Measurements from ENCODE around the gene SOCS1. TPM values are rescaled to one million over a fixed set of nuclear protein-coding genes. Genes with fewer than 3 reads are reported as not detected.

Gene SOCS1
- polyA plus RNA-seq (2013, experiment 1 of 2), result 62.9 TPM
- polyA plus RNA-seq (2013, experiment 2 of 2), result 59.7 TPM

- no peak within 1 kb of the TSS for H2BK120ac ChIP-seq (ENCODE audit: low read depth, low read length)
- H3K4me1 ChIP-seq (ENCODE audit: control insufficient read depth, low read depth, low read length), result peaks cover 3% of the 10 kb centered on the region
- no peaks in the 10 kb centered on the region for H3K27me3 ChIP-seq (ENCODE audit: insufficient read depth, low read length, poor library complexity)
- H3K36me3 ChIP-seq (ENCODE audit: control insufficient read depth, insufficient read depth, low read length), result peaks cover 9% of the 10 kb centered on the region
- peak within 1 kb of the TSS; percentile 70 for H2BK5ac ChIP-seq (ENCODE audit: low read length)
- peak within 1 kb of the TSS; percentile 95 for H3K23ac ChIP-seq (ENCODE audit: low read length)
- peak within 1 kb of the TSS; percentile 91 for H3K27ac ChIP-seq (ENCODE audit: low read depth, low read length)
- H3K79me1 ChIP-seq (ENCODE audit: low read length), result peaks cover 12% of the 10 kb centered on the region
- peak within 1 kb of the TSS; percentile 93 for H3K56ac ChIP-seq (ENCODE audit: low read length)
- peak within 1 kb of the TSS; percentile 73 for H3K4me2 ChIP-seq (ENCODE audit: low read length)
- peak; percentile 93 for DNase-seq
- no peak within 1 kb of the TSS for H2AK5ac ChIP-seq (ENCODE audit: low read length)
- no peak within 1 kb of the TSS for H4K5ac ChIP-seq (ENCODE audit: low read length)
- H3K18ac ChIP-seq (ENCODE audit: low read length), result peak within 1 kb of the TSS; percentile 94
- no peak within 1 kb of the TSS for H2BK15ac ChIP-seq (replicated peaks; ENCODE audit: low read depth)
- peaks cover 26% of the 10 kb centered on the region for H3K79me2 ChIP-seq (ENCODE audit: control insufficient read depth, insufficient read depth, low read length)
- no CpG with 5 or more reads among the region's 100 CpGs for WGBS (ENCODE audit: extremely low coverage, insufficient coverage, low lambda C conversion rate)
- peak within 1 kb of the TSS; percentile 83 for H3K9ac ChIP-seq (ENCODE audit: low read length)
- H4K8ac ChIP-seq (ENCODE audit: low read depth, low read length), result peak within 1 kb of the TSS; percentile 30
- H3K4me3 ChIP-seq (ENCODE audit: low read length), result peak within 1 kb of the TSS; percentile 80
- H3K4ac ChIP-seq (ENCODE audit: low read depth, low read length), result peak within 1 kb of the TSS; percentile 76
Observed at GRCh38 chr16:11255737-11256660, at the start of gene SOCS1. Gene SOCS1, minus strand, starts transcription at chr16:11256204. Its CDS starts 726 bp downstream, at chr16:11255478.

GRCh38 chr16:11303405-11304138 lies 47.6 kb upstream of the SOCS1 start:
- Histone ChIP-seq H3K79me2 (ENCODE audit: control insufficient read depth, insufficient read depth, low read length) (no peaks in the 10 kb centered on the region), H3K27ac (ENCODE audit: low read depth, low read length) (no peak overlapping the region), H3K18ac (ENCODE audit: low read length) (no peak overlapping the region), H3K27me3 (ENCODE audit: insufficient read depth, low read length, poor library complexity) (no peaks in the 10 kb centered on the region), H3K79me1 (ENCODE audit: low read length) (no peaks in the 10 kb centered on the region), H2BK15ac (replicated peaks; ENCODE audit: low read depth) (no peak overlapping the region), H3K4me1 (ENCODE audit: control insufficient read depth, low read depth, low read length) (no peaks in the 10 kb centered on the region), H3K9ac (ENCODE audit: low read length) (no peak overlapping the region), H3K4me2 (ENCODE audit: low read length) (no peak overlapping the region), H3K4ac (ENCODE audit: low read depth, low read length) (no peak overlapping the region), H2BK5ac (ENCODE audit: low read length) (no peak overlapping the region), H3K56ac (ENCODE audit: low read length) (peak overlapping the region; percentile 20), H3K23ac (ENCODE audit: low read length) (no peak overlapping the region), H3K4me3 (ENCODE audit: low read length) (no peak overlapping the region), H4K8ac (ENCODE audit: low read depth, low read length) (no peak overlapping the region), H2AK5ac (ENCODE audit: low read length) (no peak overlapping the region), H4K5ac (ENCODE audit: low read length) (no peak overlapping the region), H3K36me3 (ENCODE audit: control insufficient read depth, insufficient read depth, low read length) (no peaks in the 10 kb centered on the region), H2BK120ac (ENCODE audit: low read depth, low read length) (no peak overlapping the region)
- no CpG with 5 or more reads among the region's 18 CpGs for WGBS (ENCODE audit: extremely low coverage, insufficient coverage, low lambda C conversion rate)
- DNase-seq, result no peak

GRCh38 chr16:11302977-11303376 lies 47.0 kb upstream of the SOCS1 start:
- Histone ChIP-seq H3K79me1 (ENCODE audit: low read length) (no peaks in the 10 kb centered on the region), H4K8ac (ENCODE audit: low read depth, low read length) (no peak overlapping the region), H3K18ac (ENCODE audit: low read length) (no peak overlapping the region), H3K27me3 (ENCODE audit: insufficient read depth, low read length, poor library complexity) (no peaks in the 10 kb centered on the region), H3K4me1 (ENCODE audit: control insufficient read depth, low read depth, low read length) (no peaks in the 10 kb centered on the region), H3K4me2 (ENCODE audit: low read length) (no peak overlapping the region), H2AK5ac (ENCODE audit: low read length) (no peak overlapping the region), H3K79me2 (ENCODE audit: control insufficient read depth, insufficient read depth, low read length) (no peaks in the 10 kb centered on the region), H2BK15ac (replicated peaks; ENCODE audit: low read depth) (no peak overlapping the region), H3K23ac (ENCODE audit: low read length) (no peak overlapping the region), H3K36me3 (ENCODE audit: control insufficient read depth, insufficient read depth, low read length) (no peaks in the 10 kb centered on the region), H3K27ac (ENCODE audit: low read depth, low read length) (no peak overlapping the region), H3K9ac (ENCODE audit: low read length) (no peak overlapping the region), H2BK5ac (ENCODE audit: low read length) (no peak overlapping the region), H2BK120ac (ENCODE audit: low read depth, low read length) (no peak overlapping the region), H3K4ac (ENCODE audit: low read depth, low read length) (no peak overlapping the region), H4K5ac (ENCODE audit: low read length) (no peak overlapping the region), H3K56ac (ENCODE audit: low read length) (no peak overlapping the region), H3K4me3 (ENCODE audit: low read length) (no peak overlapping the region)
- DNase-seq, result no peak
- WGBS (ENCODE audit: extremely low coverage, insufficient coverage, low lambda C conversion rate), result no CpG with 5 or more reads among the region's 4 CpGs

GRCh38 chr16:11301645-11302501 lies 45.9 kb upstream of the SOCS1 start:
- H2AK5ac ChIP-seq (ENCODE audit: low read length), result peak overlapping the region; percentile 67
- H3K4ac ChIP-seq (ENCODE audit: low read depth, low read length), result no peak overlapping the region
- H3K4me1 ChIP-seq (ENCODE audit: control insufficient read depth, low read depth, low read length), result peaks cover 6% of the 10 kb centered on the region
- H3K79me2 ChIP-seq (ENCODE audit: control insufficient read depth, insufficient read depth, low read length), result no peaks in the 10 kb centered on the region
- H3K27me3 ChIP-seq (ENCODE audit: insufficient read depth, low read length, poor library complexity), result no peaks in the 10 kb centered on the region
- H2BK5ac ChIP-seq (ENCODE audit: low read length), result no peak overlapping the region
- no peak overlapping the region for H3K4me2 ChIP-seq (ENCODE audit: low read length)
- H2BK15ac ChIP-seq (replicated peaks; ENCODE audit: low read depth), result no peak overlapping the region
- no peak overlapping the region for H3K23ac ChIP-seq (ENCODE audit: low read length)
- no peak overlapping the region for H3K18ac ChIP-seq (ENCODE audit: low read length)
- H3K56ac ChIP-seq (ENCODE audit: low read length), result no peak overlapping the region
- H3K9ac ChIP-seq (ENCODE audit: low read length), result no peak overlapping the region
- no peak overlapping the region for H3K4me3 ChIP-seq (ENCODE audit: low read length)
- no peak overlapping the region for H4K8ac ChIP-seq (ENCODE audit: low read depth, low read length)
- H2BK120ac ChIP-seq (ENCODE audit: low read depth, low read length), result no peak overlapping the region
- no peaks in the 10 kb centered on the region for H3K79me1 ChIP-seq (ENCODE audit: low read length)
- H3K36me3 ChIP-seq (ENCODE audit: control insufficient read depth, insufficient read depth, low read length), result no peaks in the 10 kb centered on the region
- H4K5ac ChIP-seq (ENCODE audit: low read length), result no peak overlapping the region
- no peak for DNase-seq
- WGBS (ENCODE audit: extremely low coverage, insufficient coverage, low lambda C conversion rate), result no CpG with 5 or more reads among the region's 4 CpGs
- no peak overlapping the region for H3K27ac ChIP-seq (ENCODE audit: low read depth, low read length)

GRCh38 chr16:11300560-11300892 lies 44.5 kb upstream of the SOCS1 start:
- no peak overlapping the region for H3K27ac ChIP-seq (ENCODE audit: low read depth, low read length)
- H3K4ac ChIP-seq (ENCODE audit: low read depth, low read length), result no peak overlapping the region
- peak overlapping the region; percentile 38 for H2AK5ac ChIP-seq (ENCODE audit: low read length)
- no peaks in the 10 kb centered on the region for H3K79me2 ChIP-seq (ENCODE audit: control insufficient read depth, insufficient read depth, low read length)
- H3K4me1 ChIP-seq (ENCODE audit: control insufficient read depth, low read depth, low read length), result peaks cover 6% of the 10 kb centered on the region
- no peak for DNase-seq
- no peak overlapping the region for H2BK5ac ChIP-seq (ENCODE audit: low read length)
- no peaks in the 10 kb centered on the region for H3K27me3 ChIP-seq (ENCODE audit: insufficient read depth, low read length, poor library complexity)
- no peak overlapping the region for H3K56ac ChIP-seq (ENCODE audit: low read length)
- no peak overlapping the region for H3K9ac ChIP-seq (ENCODE audit: low read length)
- no peak overlapping the region for H3K23ac ChIP-seq (ENCODE audit: low read length)
- no CpG with 5 or more reads among the region's 7 CpGs for WGBS (ENCODE audit: extremely low coverage, insufficient coverage, low lambda C conversion rate)
- no peak overlapping the region for H4K5ac ChIP-seq (ENCODE audit: low read length)
- H4K8ac ChIP-seq (ENCODE audit: low read depth, low read length), result no peak overlapping the region
- H3K36me3 ChIP-seq (ENCODE audit: control insufficient read depth, insufficient read depth, low read length), result no peaks in the 10 kb centered on the region
- no peak overlapping the region for H3K4me2 ChIP-seq (ENCODE audit: low read length)
- H3K79me1 ChIP-seq (ENCODE audit: low read length), result no peaks in the 10 kb centered on the region
- H3K4me3 ChIP-seq (ENCODE audit: low read length), result no peak overlapping the region
- H3K18ac ChIP-seq (ENCODE audit: low read length), result no peak overlapping the region
- no peak overlapping the region for H2BK120ac ChIP-seq (ENCODE audit: low read depth, low read length)
- no peak overlapping the region for H2BK15ac ChIP-seq (replicated peaks; ENCODE audit: low read depth)
